ENCODE results near the gene SNAPC2. TPM values are rescaled to one million over a fixed set of nuclear protein-coding genes. Genes with fewer than 3 reads are reported as not detected.
A peak's percentile ranks its signal among the peaks of the same experiment; 100 is the strongest.

The SNAPC2 gene
- total RNA-seq, 1 donor from 2014 or later, result 18.6 TPM

GRCh38 chr19:7918615-7919421 lies 1.3 kb upstream of the SNAPC2 start:
- Mint-ChIP-seq H3K4me1 (ENCODE audit: low read depth, unreplicated experiment) (peaks cover 2% of the 10 kb centered on the region), H3K27me3 (ENCODE audit: unreplicated experiment) (peaks cover 24% of the 10 kb centered on the region), H3K4me3 (ENCODE audit: unreplicated experiment) (peak overlapping the region; percentile 55)

GRCh38 chr19:7920519-7921301 lies 572 bp downstream of the SNAPC2 start:
- H3K27ac Mint-ChIP-seq (ENCODE audit: unreplicated experiment), result no peak overlapping the region
- H3K4me3 Mint-ChIP-seq (ENCODE audit: unreplicated experiment), result peak overlapping the region; percentile 87
- no peaks in the 10 kb centered on the region for H3K36me3 Mint-ChIP-seq (ENCODE audit: unreplicated experiment)
- H3K9me3 Mint-ChIP-seq (ENCODE audit: unreplicated experiment), result peaks cover 10% of the 10 kb centered on the region
- TF ChIP-seq, protein P1, sequence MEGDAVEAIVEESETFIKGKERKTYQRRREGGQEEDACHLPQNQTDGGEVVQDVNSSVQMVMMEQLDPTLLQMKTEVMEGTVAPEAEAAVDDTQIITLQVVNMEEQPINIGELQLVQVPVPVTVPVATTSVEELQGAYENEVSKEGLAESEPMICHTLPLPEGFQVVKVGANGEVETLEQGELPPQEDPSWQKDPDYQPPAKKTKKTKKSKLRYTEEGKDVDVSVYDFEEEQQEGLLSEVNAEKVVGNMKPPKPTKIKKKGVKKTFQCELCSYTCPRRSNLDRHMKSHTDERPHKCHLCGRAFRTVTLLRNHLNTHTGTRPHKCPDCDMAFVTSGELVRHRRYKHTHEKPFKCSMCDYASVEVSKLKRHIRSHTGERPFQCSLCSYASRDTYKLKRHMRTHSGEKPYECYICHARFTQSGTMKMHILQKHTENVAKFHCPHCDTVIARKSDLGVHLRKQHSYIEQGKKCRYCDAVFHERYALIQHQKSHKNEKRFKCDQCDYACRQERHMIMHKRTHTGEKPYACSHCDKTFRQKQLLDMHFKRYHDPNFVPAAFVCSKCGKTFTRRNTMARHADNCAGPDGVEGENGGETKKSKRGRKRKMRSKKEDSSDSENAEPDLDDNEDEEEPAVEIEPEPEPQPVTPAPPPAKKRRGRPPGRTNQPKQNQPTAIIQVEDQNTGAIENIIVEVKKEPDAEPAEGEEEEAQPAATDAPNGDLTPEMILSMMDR (IDR thresholded peaks at IDR 0.05; ENCODE audit: partially characterized antibody, unreplicated experiment), result no peak
- DNase-seq, result peak; percentile 99
- H3K4me1 Mint-ChIP-seq (ENCODE audit: low read depth, unreplicated experiment), result peaks cover 2% of the 10 kb centered on the region
- H3K27me3 Mint-ChIP-seq (ENCODE audit: unreplicated experiment), result peaks cover 18% of the 10 kb centered on the region

More at GRCh38 chr19:7918615-7919421, 1.3 kb upstream of the SNAPC2 start:
- TF ChIP-seq, protein P1 (IDR thresholded peaks at IDR 0.05; ENCODE audit: partially characterized antibody, unreplicated experiment), result no peak
- no peak overlapping the region for H3K27ac Mint-ChIP-seq (ENCODE audit: unreplicated experiment)
- peaks cover 7% of the 10 kb centered on the region for H3K9me3 Mint-ChIP-seq (ENCODE audit: unreplicated experiment)
- no peaks in the 10 kb centered on the region for H3K36me3 Mint-ChIP-seq (ENCODE audit: unreplicated experiment)
- DNase-seq, result peak; percentile 14

DNA sequence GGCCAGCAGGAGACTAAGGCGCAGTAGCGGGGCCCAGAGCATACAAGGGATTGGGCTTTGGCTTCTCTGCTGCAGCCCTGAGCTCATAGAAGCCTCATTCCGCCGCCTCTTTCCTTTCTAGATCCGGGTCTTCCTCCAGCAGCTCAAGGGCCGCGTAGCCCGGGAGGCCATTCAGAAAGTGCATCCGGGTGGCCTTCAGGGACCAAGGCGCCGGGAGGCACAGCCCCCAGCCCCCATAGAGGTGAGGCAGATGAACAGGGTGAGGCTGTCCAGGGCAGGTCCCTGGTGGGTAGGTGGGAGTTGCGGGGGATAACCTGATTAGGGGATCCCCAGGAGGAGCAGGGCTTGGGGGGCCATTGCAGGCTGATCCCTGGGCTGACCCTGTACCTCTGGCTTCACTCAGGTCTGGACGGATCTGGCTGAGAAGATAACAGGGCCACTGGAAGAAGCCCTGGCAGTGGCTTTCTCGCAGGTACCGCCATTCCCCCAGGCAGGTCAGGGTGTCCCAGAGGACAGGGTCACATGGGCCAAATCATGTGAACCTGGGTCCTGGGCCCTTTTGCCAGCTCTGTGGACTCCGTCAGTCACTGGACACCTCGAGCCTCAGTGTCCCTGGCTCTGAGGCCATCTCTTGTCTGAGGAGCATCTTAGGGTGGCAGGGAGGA lies 1.3 kb downstream of the SNAPC2 start:
- no peak overlapping the region for H3K27ac Mint-ChIP-seq (ENCODE audit: unreplicated experiment)
- H3K36me3 Mint-ChIP-seq (ENCODE audit: unreplicated experiment), result no peaks in the 10 kb centered on the region
- H3K4me1 Mint-ChIP-seq (ENCODE audit: low read depth, unreplicated experiment), result peaks cover 4% of the 10 kb centered on the region
- peaks cover 21% of the 10 kb centered on the region for H3K27me3 Mint-ChIP-seq (ENCODE audit: unreplicated experiment)
- H3K9me3 Mint-ChIP-seq (ENCODE audit: unreplicated experiment), result peaks cover 12% of the 10 kb centered on the region
- peak; percentile 31 for DNase-seq
- H3K4me3 Mint-ChIP-seq (ENCODE audit: unreplicated experiment), result peak overlapping the region; percentile 87
- TF ChIP-seq, protein P1 (IDR thresholded peaks at IDR 0.05; ENCODE audit: partially characterized antibody, unreplicated experiment), result no peak

- peaks cover 14% of the 10 kb centered on the region for H3K9me3 Mint-ChIP-seq (ENCODE audit: unreplicated experiment)
- H3K4me3 Mint-ChIP-seq (ENCODE audit: unreplicated experiment), result no peak overlapping the region
- H3K27ac Mint-ChIP-seq (ENCODE audit: unreplicated experiment), result no peak overlapping the region
- peaks cover 19% of the 10 kb centered on the region for H3K27me3 Mint-ChIP-seq (ENCODE audit: unreplicated experiment)
- TF ChIP-seq, protein P1 (IDR thresholded peaks at IDR 0.05; ENCODE audit: partially characterized antibody, unreplicated experiment), result no peak
- H3K4me1 Mint-ChIP-seq (ENCODE audit: low read depth, unreplicated experiment), result peaks cover 3% of the 10 kb centered on the region
- DNase-seq, result peak; percentile 15
- H3K36me3 Mint-ChIP-seq (ENCODE audit: unreplicated experiment), result no peaks in the 10 kb centered on the region
Observed at GRCh38 chr19:7921967-7922835, 2.1 kb downstream of the SNAPC2 start.
